Right lobe of liver (tissue), 6 donors: ENCODE results near the gene CNGA2. TPM values are rescaled to one million over a fixed set of nuclear protein-coding genes. Genes with fewer than 3 reads are reported as not detected.

Experiments used
- ATAC-seq, 4 donors: fragments of 200-7000 bp; cut with Tn5 transposase; one replicate each; pipeline ENCODE4 v1.9.1; 2020; ENCODE audit warnings: mild to moderate bottlenecking in 4 of 4, moderate library complexity in 4 of 4
- DNase-seq, 3 donors: peaks; one replicate each; pipeline ENCODE4 v3.0.0-alpha.2; 2020
- H3K27ac ChIP-seq, 3 donors: fragments of 200-600 bp; one replicate each; pipeline ENCODE4 v1.8.0; 2022
- H3K27me3 ChIP-seq, 2 donors: fragments of 200-600 bp; one replicate each; pipeline ENCODE4 v1.8.0; 2022
- H3K36me3 ChIP-seq, 4 donors: fragments of 200-600 bp; sonication (generic) in 1 of 4; one replicate each; pipeline versions ENCODE4 v1.5.1 to v1.8.0; 2017 to 2022; ENCODE audit warnings: control low read depth in 1 of 4
- H3K4me1 ChIP-seq, 4 donors: fragments of 200-600 bp; sonication (generic) in 1 of 4; one replicate each; pipeline versions ENCODE4 v1.5.1 to v1.8.0; 2017 to 2022; ENCODE audit warnings: control low read depth in 1 of 4
- H3K4me3 ChIP-seq, 3 donors: fragments of 200-600 bp; one replicate each; pipeline ENCODE4 v1.8.0; 2022
- H3K9me3 ChIP-seq, 4 donors: fragments of 200-600 bp; sonication (generic) in 1 of 4; one replicate each; pipeline versions ENCODE4 v1.5.1 to v1.8.0; 2017 to 2022; ENCODE audit warnings: control low read depth in 1 of 4
- POLR2A ChIP-seq: fragments of 450-650 bp; IDR thresholded peaks from one replicate; pipeline ENCODE4 v1.6.1; 2017; ENCODE audit warnings: antibody characterized with exemption, mild to moderate bottlenecking
- WGBS: methylation state at CpG from one replicate; pipeline ENCODE4 v1.1.6; 2018; ENCODE audit warnings: low coverage, low lambda C conversion rate; ENCODE audit not compliant: insufficient coverage; ENCODE audit errors: missing lambda C conversion rate; 5-methylcytosine and 5-hydroxymethylcytosine counted together
- intact Hi-C, 2 donors: fragments of 100-400 bp; cut with DNase I; formaldehyde crosslinking; loops; one replicate each; pipeline versions ENCODE4 v1.11.2 to v1.14.1; 2022
- total RNA-seq, 6 experiments: library from RNA; depleted of rRNA in 2 of 6; stranded (reverse); fragments of >200 nt in 2 of 6; fragmentation: NEBNext Ultra II Directional in 3 of 6; extraction: Animal tissue kit (Norgen Biotek cat#: 25700) in 3 of 6; gene quantifications; one replicate each; pipeline versions ENCODE4 v1.1.0 to v1.2.4, GENCODE V29; 2016 to 2023
- TF ChIP-seq, protein P1 (sequence below), 4 donors: fragments of 200-600 bp in 3 of 4; fragments of 450-650 bp in 1 of 4; IDR thresholded peaks; one replicate each; pipeline versions ENCODE4 v1.5.1 to v1.8.0; 2016 to 2022; ENCODE audit warnings: antibody characterized with exemption in 4 of 4, mild to moderate bottlenecking in 2 of 4
- donor health status: DM: no; HTN: yes; CAD: no.
- donor health status: DM: no; HTN: no; CAD: no.
- donor health status: DM: no; HTN: no; CAD: no.
- donor health status: DM: no; HTN: yes; CAD: no.
- donor health status: DM: no; HTN: yes; CAD: no.

CNGA2 gene
- total RNA-seq, 6 experiments from 2014 or later: not detected

DNA sequence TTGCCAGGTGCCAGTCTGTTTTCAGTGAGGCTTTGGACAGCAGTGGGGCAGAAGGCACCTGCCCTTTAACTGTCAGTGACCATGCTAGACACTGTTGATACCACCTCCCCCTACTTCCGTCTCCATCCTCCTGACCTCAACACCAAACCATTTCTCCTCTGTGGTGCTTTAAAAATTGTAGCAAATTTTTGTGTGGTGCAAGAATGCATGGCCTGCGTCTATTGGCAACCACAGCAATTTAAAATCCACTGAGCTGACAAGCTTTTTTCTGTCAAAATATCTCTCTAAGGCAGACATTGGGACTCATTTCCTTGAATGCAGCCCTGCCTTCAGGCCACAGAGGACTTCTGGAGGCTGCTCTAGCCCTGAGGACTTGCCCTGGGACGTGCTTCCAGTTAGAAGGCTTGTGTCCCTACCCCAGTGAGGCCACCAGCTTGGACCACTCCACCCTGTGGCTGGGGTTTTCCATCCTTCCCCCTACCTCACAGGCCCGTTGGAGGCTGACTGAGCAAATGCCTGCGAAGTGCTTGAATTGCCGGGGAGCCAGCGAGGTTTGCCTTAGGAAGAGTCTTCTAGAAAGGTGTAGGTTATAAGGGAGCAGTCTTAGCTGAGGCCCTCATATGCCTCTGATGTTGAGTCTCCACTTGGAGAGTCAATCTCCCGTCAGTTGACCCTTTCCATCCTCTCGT lies 32.4 kb upstream of the CNGA2 start:
- WGBS: 53% methylated on average over 4 of the region's 9 CpGs
- H3K4me1 ChIP-seq: no peaks in the 10 kb centered on the region
- H3K9me3 ChIP-seq: no peaks in the 10 kb centered on the region
- no peak for TF ChIP-seq POLR2A
- TF ChIP-seq, protein P1, sequence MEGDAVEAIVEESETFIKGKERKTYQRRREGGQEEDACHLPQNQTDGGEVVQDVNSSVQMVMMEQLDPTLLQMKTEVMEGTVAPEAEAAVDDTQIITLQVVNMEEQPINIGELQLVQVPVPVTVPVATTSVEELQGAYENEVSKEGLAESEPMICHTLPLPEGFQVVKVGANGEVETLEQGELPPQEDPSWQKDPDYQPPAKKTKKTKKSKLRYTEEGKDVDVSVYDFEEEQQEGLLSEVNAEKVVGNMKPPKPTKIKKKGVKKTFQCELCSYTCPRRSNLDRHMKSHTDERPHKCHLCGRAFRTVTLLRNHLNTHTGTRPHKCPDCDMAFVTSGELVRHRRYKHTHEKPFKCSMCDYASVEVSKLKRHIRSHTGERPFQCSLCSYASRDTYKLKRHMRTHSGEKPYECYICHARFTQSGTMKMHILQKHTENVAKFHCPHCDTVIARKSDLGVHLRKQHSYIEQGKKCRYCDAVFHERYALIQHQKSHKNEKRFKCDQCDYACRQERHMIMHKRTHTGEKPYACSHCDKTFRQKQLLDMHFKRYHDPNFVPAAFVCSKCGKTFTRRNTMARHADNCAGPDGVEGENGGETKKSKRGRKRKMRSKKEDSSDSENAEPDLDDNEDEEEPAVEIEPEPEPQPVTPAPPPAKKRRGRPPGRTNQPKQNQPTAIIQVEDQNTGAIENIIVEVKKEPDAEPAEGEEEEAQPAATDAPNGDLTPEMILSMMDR (IDR thresholded peaks at IDR 0.05): no peak
- no peak for DNase-seq
- H3K4me3 ChIP-seq: no peak overlapping the region
- no peak for ATAC-seq
- no peaks in the 10 kb centered on the region for H3K36me3 ChIP-seq
- no peak overlapping the region for H3K27ac ChIP-seq
- no peaks in the 10 kb centered on the region for H3K27me3 ChIP-seq
- intact Hi-C loops: no loop called here

DNA sequence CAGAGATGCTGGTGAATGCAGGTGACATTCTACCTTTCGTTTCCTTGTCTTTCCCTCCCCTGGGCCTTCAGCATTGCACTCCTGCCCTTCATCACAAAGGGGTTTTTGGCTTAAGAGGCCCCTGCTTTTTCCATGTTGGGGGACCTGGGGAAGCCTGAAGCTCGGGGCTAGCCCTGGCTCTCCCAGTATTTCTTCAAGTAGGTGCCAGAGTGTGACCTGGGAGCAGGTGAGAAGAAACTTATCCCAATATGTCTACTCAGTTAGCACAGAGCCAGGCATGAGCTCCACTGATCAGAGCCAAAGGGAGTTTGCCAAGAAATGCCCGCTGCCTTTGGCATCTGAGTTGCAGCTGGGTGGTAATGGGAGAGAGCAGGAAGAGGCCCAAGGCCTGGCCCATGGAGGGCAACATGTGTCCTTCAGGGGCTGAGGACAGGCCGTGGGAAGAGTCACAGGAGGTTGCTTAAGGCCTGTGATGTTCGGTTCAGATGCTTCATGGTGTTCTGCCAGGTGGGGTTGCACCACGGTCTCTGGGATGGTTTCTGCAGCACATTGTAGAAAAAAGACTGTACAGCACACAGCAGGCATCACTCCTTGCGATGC lies 31.7 kb upstream of the CNGA2 start:
- WGBS: 52% methylated on average over 4 of the region's 7 CpGs
- H3K27me3 ChIP-seq: no peaks in the 10 kb centered on the region
- TF ChIP-seq, protein P1 (IDR thresholded peaks at IDR 0.05): no peak
- no peak for TF ChIP-seq POLR2A
- ATAC-seq (no peak), DNase-seq (no peak)
- H3K36me3 ChIP-seq: no peaks in the 10 kb centered on the region
- H3K4me3 ChIP-seq: no peak overlapping the region
- no peaks in the 10 kb centered on the region for H3K9me3 ChIP-seq
- intact Hi-C loops: no loop called here
- no peak overlapping the region for H3K27ac ChIP-seq
- no peaks in the 10 kb centered on the region for H3K4me1 ChIP-seq

DNA sequence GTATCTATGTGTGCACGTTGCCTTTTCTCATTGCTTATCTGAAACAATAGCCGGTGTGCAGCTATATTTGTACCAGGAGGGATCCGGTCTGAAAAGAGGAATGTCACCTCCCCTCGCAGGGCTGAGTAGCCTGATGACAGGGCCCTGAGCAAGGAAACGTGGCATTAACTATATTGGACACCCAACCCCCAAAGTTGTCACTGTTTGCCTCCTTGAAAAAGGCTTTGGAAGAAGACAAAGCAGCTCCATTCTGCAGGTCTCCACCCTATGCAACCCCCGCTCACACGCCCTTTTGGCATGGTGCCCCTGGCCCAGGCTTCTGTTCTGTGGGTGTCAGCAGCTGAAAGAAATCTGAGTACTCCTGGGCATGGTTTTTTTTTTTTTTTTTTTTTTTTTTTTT lies 31.1 kb upstream of the CNGA2 start:
- Histone ChIP-seq H3K9me3 (no peaks in the 10 kb centered on the region), H3K4me3 (no peak overlapping the region), H3K36me3 (no peaks in the 10 kb centered on the region), H3K27ac (no peak overlapping the region), H3K27me3 (no peaks in the 10 kb centered on the region), H3K4me1 (no peaks in the 10 kb centered on the region)
- ATAC-seq (peak in 3 of 4 donors; percentile 16 to 61 (median 19)), DNase-seq (no peak)
- intact Hi-C loops: no loop called here
- WGBS: 45% methylated on average over 7 of the region's 7 CpGs
- TF ChIP-seq, protein P1 (IDR thresholded peaks at IDR 0.05): no peak
- no peak for TF ChIP-seq POLR2A

DNA sequence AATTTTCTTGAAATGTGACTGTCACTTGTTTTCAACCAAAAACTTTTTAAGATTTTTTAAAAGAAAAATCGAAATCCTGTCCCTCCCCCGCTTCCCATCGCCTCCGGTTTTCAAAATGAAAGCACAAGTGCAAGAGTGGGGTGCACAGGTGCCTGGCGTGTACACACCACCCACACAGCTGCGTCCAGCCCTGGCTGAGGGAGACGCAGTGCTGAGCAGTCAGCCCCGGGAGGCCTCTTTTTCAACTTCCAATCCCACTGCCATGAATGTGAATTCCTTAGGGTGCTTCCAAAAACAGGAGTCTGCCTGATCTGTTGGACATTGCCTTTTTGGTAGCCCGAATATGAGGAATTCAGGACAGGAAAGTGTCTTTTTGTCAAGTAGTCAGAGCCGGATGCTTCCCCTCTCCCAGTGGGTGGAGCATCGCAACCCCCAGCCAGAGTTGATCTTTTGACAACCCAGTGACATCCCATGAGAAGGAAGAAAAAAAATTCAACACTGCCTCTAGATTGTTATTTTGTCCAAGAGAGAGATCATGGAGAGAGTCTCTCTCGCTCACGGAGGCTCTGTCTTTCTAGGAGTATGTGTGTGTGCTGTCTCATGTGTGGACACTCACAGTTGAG lies 30.4 kb upstream of the CNGA2 start:
- TF ChIP-seq, protein P1 (IDR thresholded peaks at IDR 0.05): no peak
- no peak for TF ChIP-seq POLR2A
- no peaks in the 10 kb centered on the region for H3K27me3 ChIP-seq
- H3K27ac ChIP-seq: no peak overlapping the region
- no peaks in the 10 kb centered on the region for H3K9me3 ChIP-seq
- intact Hi-C loops: no loop called here
- no peak for ATAC-seq
- H3K4me1 ChIP-seq: no peaks in the 10 kb centered on the region
- WGBS: 59% methylated on average over 12 of the region's 13 CpGs
- no peak for DNase-seq
- H3K36me3 ChIP-seq: no peaks in the 10 kb centered on the region
- no peak overlapping the region for H3K4me3 ChIP-seq
